IMR-90 (cell line): Measurements from ENCODE around the gene MRTFA. TPM values are rescaled to one million over a fixed set of nuclear protein-coding genes. Genes with fewer than 3 reads are reported as not detected.

Source experiments
- ATAC-seq: fragments of 200-7000 bp; cut with Tn5 transposase; 2 replicates; pipeline ENCODE4 v1.9.1; 2020; ENCODE audit warnings: low read depth, mild to moderate bottlenecking, moderate library complexity
- BruUV-seq: library from RNA; stranded (reverse); fragments of 400-500 nt; replicated peaks from 2 replicates; lab custom pipeline; 2021; lab: Mats Ljungman, UMichigan
- CTCF ChIA-PET: fragments of 300-600 bp; formaldehyde crosslinking; extraction: SDS; loops from one replicate; lab custom pipeline; 2021; ENCODE audit warnings: antibody characterized with exemption; lab: Yijun Ruan, JAX
- POLR2A ChIA-PET: fragments of 300-600 bp; sonication (Branson Sonifier 250); formaldehyde crosslinking; loops from one replicate; lab custom pipeline; 2022; ENCODE audit warnings: antibody characterized with exemption; ENCODE audit not compliant: unreplicated experiment; lab: Charles Lee
- DNase-seq: peaks from one replicate; pipeline ENCODE4 v3.0.0; 2013
- H2AFZ ChIP-seq: replicated peaks from 2 replicates; pipeline ENCODE3; 2013; ENCODE audit warnings: low read length, mild to moderate bottlenecking; ENCODE audit not compliant: poor library complexity
- H2AK5ac ChIP-seq: 2 replicates; pipeline ENCODE4 v1.6.1; 2013; ENCODE audit warnings: low read depth, low read length, inconsistent platforms
- H2AK9ac ChIP-seq: replicated peaks from 2 replicates; pipeline ENCODE3; 2013; ENCODE audit warnings: mild to moderate bottlenecking, low read depth, low read length, moderate library complexity; ENCODE audit not compliant: poor library complexity
- H2BK120ac ChIP-seq: 2 replicates; pipeline ENCODE4 v1.6.1; 2013; ENCODE audit warnings: low read depth, low read length, inconsistent platforms
- H2BK15ac ChIP-seq: 3 replicates; pipeline ENCODE4 v1.6.1; 2013; ENCODE audit warnings: low read depth, low read length, inconsistent platforms
- H2BK20ac ChIP-seq: 2 replicates; pipeline ENCODE4 v1.6.1; 2013; ENCODE audit warnings: low read depth, mild to moderate bottlenecking, inconsistent platforms, low read length, moderate library complexity
- H2BK5ac ChIP-seq: 2 replicates; pipeline ENCODE4 v1.6.1; 2013; ENCODE audit warnings: mild to moderate bottlenecking, low read depth, low read length, inconsistent platforms; ENCODE audit not compliant: poor library complexity, severe bottlenecking
- H3K14ac ChIP-seq: replicated peaks from 2 replicates; pipeline ENCODE4 v1.6.1; 2013; ENCODE audit warnings: low read depth, low read length, inconsistent platforms
- H3K18ac ChIP-seq: 2 replicates; pipeline ENCODE4 v1.6.1; 2013; ENCODE audit warnings: low read depth, low read length, control low read depth
- H3K23ac ChIP-seq: 2 replicates; pipeline ENCODE4 v1.6.1; 2013; ENCODE audit warnings: low read depth, low read length, inconsistent platforms
- H3K27ac ChIP-seq: 2 replicates; pipeline ENCODE4 v1.5.1; 2013; ENCODE audit warnings: mild to moderate bottlenecking, control low read depth, low read length; ENCODE audit not compliant: insufficient read depth
- H3K27me3 ChIP-seq: 2 replicates; pipeline ENCODE4 v1.6.1; 2013; ENCODE audit warnings: low read length; ENCODE audit not compliant: control insufficient read depth, insufficient read depth
- H3K36me3 ChIP-seq: 2 replicates; pipeline ENCODE4 v1.6.1; 2013; ENCODE audit warnings: low read length, mixed read lengths; ENCODE audit not compliant: control insufficient read depth, insufficient read depth
- H3K4ac ChIP-seq: 2 replicates; pipeline ENCODE4 v1.6.1; 2013; ENCODE audit warnings: low read depth, low read length, inconsistent platforms
- H3K4me1 ChIP-seq: 2 replicates; pipeline ENCODE4 v1.6.1; 2013; ENCODE audit warnings: low read length, mixed read lengths; ENCODE audit not compliant: control insufficient read depth, insufficient read depth
- H3K4me2 ChIP-seq: 2 replicates; pipeline ENCODE4 v1.6.1; 2013; ENCODE audit warnings: low read depth, mild to moderate bottlenecking, control low read depth, low read length, moderate library complexity
- H3K4me3 ChIP-seq: 2 replicates; pipeline ENCODE4 v1.5.1; 2013; ENCODE audit warnings: low read depth, mild to moderate bottlenecking, control low read depth, low read length, moderate library complexity; ENCODE audit not compliant: insufficient read depth
- H3K56ac ChIP-seq: 2 replicates; pipeline ENCODE4 v1.6.1; 2013; ENCODE audit warnings: low read length, inconsistent platforms; ENCODE audit not compliant: insufficient read depth; ENCODE audit errors: extremely low read depth
- H3K79me1 ChIP-seq, 2 experiments: 2 replicates each; pipeline ENCODE4 v1.6.1; 2013; ENCODE audit warnings: low read length in 2 of 2, inconsistent platforms in 1 of 2, low read depth in 1 of 2
- H3K9ac ChIP-seq: 2 replicates; pipeline ENCODE4 v1.6.1; 2013; ENCODE audit warnings: low read depth, low read length, control low read depth
- H3K9me1 ChIP-seq: 2 replicates; pipeline ENCODE4 v1.6.1; 2013; ENCODE audit warnings: low read length, inconsistent platforms; ENCODE audit not compliant: insufficient read depth
- H3K9me3 ChIP-seq: 2 replicates; pipeline ENCODE4 v1.6.1; 2013; ENCODE audit warnings: low read length; ENCODE audit not compliant: control insufficient read depth, insufficient read depth
- H4K20me1 ChIP-seq: 2 replicates; pipeline ENCODE4 v1.6.1; 2013; ENCODE audit warnings: low read length, inconsistent platforms; ENCODE audit not compliant: insufficient read depth
- H4K5ac ChIP-seq: 2 replicates; pipeline ENCODE4 v1.6.1; 2013; ENCODE audit warnings: mild to moderate bottlenecking, low read depth, low read length, control low read depth
- H4K8ac ChIP-seq, 2 experiments: 2 replicates each; pipeline ENCODE4 v1.6.1; 2013; ENCODE audit warnings: low read depth in 2 of 2, low read length in 2 of 2, control low read depth in 1 of 2, inconsistent platforms in 1 of 2
- H4K91ac ChIP-seq: 2 replicates; pipeline ENCODE4 v1.6.1; 2013; ENCODE audit warnings: low read depth, low read length, inconsistent platforms; ENCODE audit not compliant: insufficient read depth
- BHLHE40 ChIP-seq: fragments of 150-350 bp; IDR thresholded peaks from 2 replicates; pipeline ENCODE4 v1.6.1; 2016; ENCODE audit warnings: mild to moderate bottlenecking, low read depth, low read length
- CEBPB ChIP-seq: IDR thresholded peaks from 2 replicates; pipeline ENCODE4 v1.6.1; 2012; ENCODE audit warnings: low read depth, low read length, improper control_type of control experiment
- CHD1 ChIP-seq: IDR thresholded peaks from 2 replicates; pipeline ENCODE4 v1.6.1; 2012; ENCODE audit warnings: low read depth, low read length, improper control_type of control experiment
- ELK1 ChIP-seq: fragments of 150-350 bp; IDR thresholded peaks from 2 replicates; pipeline ENCODE4 v1.6.1; 2016; ENCODE audit warnings: low read depth, mild to moderate bottlenecking, low read length, moderate library complexity, borderline replicate concordance
- FOS ChIP-seq: fragments of 150-350 bp; IDR thresholded peaks from 2 replicates; pipeline ENCODE4 v1.6.1; 2016; ENCODE audit warnings: low read depth, low read length
- MAFK ChIP-seq: IDR thresholded peaks from 2 replicates; pipeline ENCODE4 v1.6.1; 2012; ENCODE audit warnings: low read depth, low read length, improper control_type of control experiment
- MAZ ChIP-seq: IDR thresholded peaks from 2 replicates; pipeline ENCODE4 v1.6.1; 2012; ENCODE audit warnings: low read depth, mild to moderate bottlenecking, low read length, improper control_type of control experiment, moderate library complexity, borderline replicate concordance
- MXI1 ChIP-seq: IDR thresholded peaks from 2 replicates; pipeline ENCODE4 v1.6.1; 2012; ENCODE audit warnings: low read depth, mild to moderate bottlenecking, low read length, moderate library complexity, borderline replicate concordance
- NFE2L2 ChIP-seq: fragments of 150-350 bp; IDR thresholded peaks from 2 replicates; pipeline ENCODE4 v1.6.1; 2016; ENCODE audit warnings: low read depth, mild to moderate bottlenecking, low read length
- POLR2A ChIP-seq: IDR thresholded peaks from 2 replicates; pipeline ENCODE4 v1.6.1; 2012; ENCODE audit warnings: mild to moderate bottlenecking, low read depth, low read length
- RAD21 ChIP-seq: IDR thresholded peaks from 2 replicates; pipeline ENCODE4 v1.6.1; 2012; ENCODE audit warnings: low read length, improper control_type of control experiment
- RCOR1 ChIP-seq: IDR thresholded peaks from 2 replicates; pipeline ENCODE4 v1.6.1; 2012; ENCODE audit warnings: mild to moderate bottlenecking, low read length, improper control_type of control experiment; ENCODE audit not compliant: insufficient replicate concordance
- RFX5 ChIP-seq: IDR thresholded peaks from 2 replicates; pipeline ENCODE4 v1.8.0; 2012; ENCODE audit warnings: low read depth, mild to moderate bottlenecking, low read length, moderate library complexity
- SMC3 ChIP-seq: fragments of 150-350 bp; IDR thresholded peaks from 2 replicates; pipeline ENCODE4 v1.6.1; 2016; ENCODE audit warnings: low read depth, mild to moderate bottlenecking, antibody characterized with exemption, low read length, moderate library complexity
- WGBS, 2 experiments: methylation state at CpG; one replicate each; pipeline versions ENCODE4 v1.1.5 to v1.1.7; 2013; ENCODE audit warnings: missing lambda C conversion rate in 2 of 2; ENCODE audit not compliant: insufficient read length in 1 of 2; ENCODE audit errors: extremely low coverage in 2 of 2; 5-methylcytosine and 5-hydroxymethylcytosine counted together
- dilution Hi-C: fragments of 300-500 bp; cut with HindIII; formaldehyde crosslinking; loops from one replicate; pipeline ENCODE4 v1.14.3; 2018; ENCODE audit warnings: low sequenced_read_pairs; ENCODE audit not compliant: unreplicated experiment
- in situ Hi-C: fragments of 300-500 bp; cut with MboI; formaldehyde crosslinking; loops from 3 replicates; pipeline ENCODE4 v1.14.3; 2019; ENCODE audit warnings: low sequenced_read_pairs, inconsistent platforms, mixed read lengths
- intact Hi-C: fragments of 100-400 bp; cut with micrococcal nuclease; formaldehyde crosslinking; loops from 2 replicates; pipeline ENCODE4 v1.10.0; 2022
- polyA plus RNA-seq, 3 experiments: library from polyadenylated mRNA; depleted of rRNA; stranded (reverse); fragments of >200 nt; gene quantifications; 2 replicates each; pipeline ENCODE4 v1.2.3, GENCODE V29; 2012; ENCODE audit warnings: low replicate concordance in 1 of 3
- total RNA-seq: library from RNA; depleted of rRNA; stranded (reverse); fragments of >200 nt; gene quantifications from 2 replicates; pipeline ENCODE4 v1.2.3, GENCODE V29; 2012
- TF ChIP-seq, protein P1 (sequence below): fragments of 150-350 bp; IDR thresholded peaks from 2 replicates; pipeline ENCODE4 v1.6.1; 2017; ENCODE audit warnings: mild to moderate bottlenecking, antibody characterized with exemption, low read length, low read depth
- TF ChIP-seq, protein P2 (sequence below): conservative IDR thresholded peaks from 2 replicates; pipeline ENCODE4 v1.5.1; 2012; ENCODE audit warnings: mild to moderate bottlenecking, low read depth, low read length, improper control_type of control experiment

MRTFA gene
- total and polyA plus RNA-seq, 2 of the 4 experiments (the other 2 are of a cell fraction): 12.5 to 17.2 TPM

DNA sequence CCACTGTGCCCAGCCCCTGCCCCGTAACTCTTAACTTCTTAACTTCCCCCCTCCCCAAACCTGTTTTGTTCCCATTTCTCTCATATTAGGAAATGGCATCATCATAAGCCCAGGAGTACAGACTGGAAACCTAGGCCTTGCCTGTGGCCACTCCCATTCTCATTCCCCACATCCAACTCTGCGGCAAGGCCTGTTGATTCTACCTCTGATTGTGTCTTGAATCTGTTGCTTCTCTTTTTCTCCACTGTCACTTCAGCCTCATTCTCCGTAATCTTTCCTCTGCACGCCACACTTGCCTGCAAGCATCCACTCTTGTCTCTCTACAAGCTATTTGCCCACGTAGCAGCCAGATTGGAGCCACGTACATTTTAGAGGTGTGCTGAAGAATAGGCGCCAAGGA, 240.9 kb downstream of the MRTFA start:
- Histone ChIP-seq H4K91ac (no peak overlapping the region), H3K14ac (no peak overlapping the region), H3K4ac (no peak overlapping the region), H3K36me3 (peaks cover under 1% of the 10 kb centered on the region), H3K4me2 (no peak overlapping the region), H2AFZ (no peak overlapping the region), H3K27ac (no peak overlapping the region), H4K20me1 (peaks cover 18% of the 10 kb centered on the region), H2BK5ac (no peak overlapping the region), H3K18ac (no peak overlapping the region), H3K4me1 (peaks cover 10% of the 10 kb centered on the region), H4K8ac (no peak overlapping the region), H2AK5ac (no peak overlapping the region), H3K9ac (no peak overlapping the region), H3K56ac (no peak overlapping the region), H4K5ac (no peak overlapping the region), H2BK120ac (no peak overlapping the region), H3K4me3 (no peak overlapping the region), H3K23ac (no peak overlapping the region), H2BK20ac (no peak overlapping the region), H2BK15ac (no peak overlapping the region), H3K9me3 (no peaks in the 10 kb centered on the region), H2AK9ac (no peak overlapping the region), H3K79me1 (peaks cover 35 to 74% of the 10 kb centered on the region in 2 experiments), H3K27me3 (no peaks in the 10 kb centered on the region), H3K9me1 (peaks cover 12% of the 10 kb centered on the region)
- 100% methylated on average over 2 of the region's 7 CpGs; no CpG with 5 or more reads in 1 of the 2 experiments for WGBS, 2 experiments
- intact Hi-C loops: no loop called here
- in situ Hi-C loops: no loop called here
- ATAC-seq (no peak), DNase-seq (no peak)
- TF ChIP-seq MXI1 (no peak), FOS (no peak), MAFK (no peak), RAD21 (no peak), ELK1 (no peak), CEBPB (no peak), POLR2A (no peak), NFE2L2 (no peak), RCOR1 (no peak), RFX5 (no peak), MAZ (no peak), SMC3 (no peak), BHLHE40 (no peak), CHD1 (no peak)
- TF ChIP-seq, protein P1, sequence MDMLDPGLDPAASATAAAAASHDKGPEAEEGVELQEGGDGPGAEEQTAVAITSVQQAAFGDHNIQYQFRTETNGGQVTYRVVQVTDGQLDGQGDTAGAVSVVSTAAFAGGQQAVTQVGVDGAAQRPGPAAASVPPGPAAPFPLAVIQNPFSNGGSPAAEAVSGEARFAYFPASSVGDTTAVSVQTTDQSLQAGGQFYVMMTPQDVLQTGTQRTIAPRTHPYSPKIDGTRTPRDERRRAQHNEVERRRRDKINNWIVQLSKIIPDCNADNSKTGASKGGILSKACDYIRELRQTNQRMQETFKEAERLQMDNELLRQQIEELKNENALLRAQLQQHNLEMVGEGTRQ: no peak
- TF ChIP-seq, protein P2, sequence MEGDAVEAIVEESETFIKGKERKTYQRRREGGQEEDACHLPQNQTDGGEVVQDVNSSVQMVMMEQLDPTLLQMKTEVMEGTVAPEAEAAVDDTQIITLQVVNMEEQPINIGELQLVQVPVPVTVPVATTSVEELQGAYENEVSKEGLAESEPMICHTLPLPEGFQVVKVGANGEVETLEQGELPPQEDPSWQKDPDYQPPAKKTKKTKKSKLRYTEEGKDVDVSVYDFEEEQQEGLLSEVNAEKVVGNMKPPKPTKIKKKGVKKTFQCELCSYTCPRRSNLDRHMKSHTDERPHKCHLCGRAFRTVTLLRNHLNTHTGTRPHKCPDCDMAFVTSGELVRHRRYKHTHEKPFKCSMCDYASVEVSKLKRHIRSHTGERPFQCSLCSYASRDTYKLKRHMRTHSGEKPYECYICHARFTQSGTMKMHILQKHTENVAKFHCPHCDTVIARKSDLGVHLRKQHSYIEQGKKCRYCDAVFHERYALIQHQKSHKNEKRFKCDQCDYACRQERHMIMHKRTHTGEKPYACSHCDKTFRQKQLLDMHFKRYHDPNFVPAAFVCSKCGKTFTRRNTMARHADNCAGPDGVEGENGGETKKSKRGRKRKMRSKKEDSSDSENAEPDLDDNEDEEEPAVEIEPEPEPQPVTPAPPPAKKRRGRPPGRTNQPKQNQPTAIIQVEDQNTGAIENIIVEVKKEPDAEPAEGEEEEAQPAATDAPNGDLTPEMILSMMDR: no peak
- BruUV-seq: no TSS peak
- ChIA-PET POLR2A (no interaction called here), CTCF (interaction anchor here (0.7 kb wide), 1 partner anchor 1305 kb away, joined by 3 read pairs; no protein-coding TSS in a partner anchor)
- dilution Hi-C loops: no loop called here
